ENCODE data around the gene ULBP1. TPM values are rescaled to one million over a fixed set of nuclear protein-coding genes. Genes with fewer than 3 reads are reported as not detected.
"Not testable (repeated sequence)": the region's sequence is repeated elsewhere in the genome, so short reads cannot be mapped to it uniquely, and the experiment has no call there.

Gene ULBP1
- total RNA-seq, 4 donors from 2014 or later: not detected

- intact Hi-C loops (cut with DNase I; ENCODE audit: low total_unique reads) (no loop called here), in situ Hi-C loops (cut with MboI; ENCODE audit: low pct_ligation_motif_present in 1 of 4, low pct_unique_long_range_greater_than_20kb in 1 of 4, low sequenced_read_pairs in 3 of 4) (loop anchor here in 2 of 4 donors (25.0 kb wide), 1 partner anchor 164 kb away; no protein-coding TSS in a partner anchor)
- Histone ChIP-seq H3K9me3 (no peaks in the 10 kb centered on the region), H3K4me3 (no peak overlapping the region), H3K27me3 (peaks cover 87% of the 10 kb centered on the region), H3K27ac (no peak overlapping the region), H3K36me3 (no peaks in the 10 kb centered on the region), H3K4me1 (peaks cover 3 to 15% (median 8%) of the 10 kb centered on the region in 4 donors)
- DNase-seq: no peak
- TF ChIP-seq POLR2AphosphoS5 (IDR thresholded peaks at IDR 0.05): no peak
- TF ChIP-seq POLR2A (IDR thresholded peaks at IDR 0.05): no peak
- TF ChIP-seq, protein P1, sequence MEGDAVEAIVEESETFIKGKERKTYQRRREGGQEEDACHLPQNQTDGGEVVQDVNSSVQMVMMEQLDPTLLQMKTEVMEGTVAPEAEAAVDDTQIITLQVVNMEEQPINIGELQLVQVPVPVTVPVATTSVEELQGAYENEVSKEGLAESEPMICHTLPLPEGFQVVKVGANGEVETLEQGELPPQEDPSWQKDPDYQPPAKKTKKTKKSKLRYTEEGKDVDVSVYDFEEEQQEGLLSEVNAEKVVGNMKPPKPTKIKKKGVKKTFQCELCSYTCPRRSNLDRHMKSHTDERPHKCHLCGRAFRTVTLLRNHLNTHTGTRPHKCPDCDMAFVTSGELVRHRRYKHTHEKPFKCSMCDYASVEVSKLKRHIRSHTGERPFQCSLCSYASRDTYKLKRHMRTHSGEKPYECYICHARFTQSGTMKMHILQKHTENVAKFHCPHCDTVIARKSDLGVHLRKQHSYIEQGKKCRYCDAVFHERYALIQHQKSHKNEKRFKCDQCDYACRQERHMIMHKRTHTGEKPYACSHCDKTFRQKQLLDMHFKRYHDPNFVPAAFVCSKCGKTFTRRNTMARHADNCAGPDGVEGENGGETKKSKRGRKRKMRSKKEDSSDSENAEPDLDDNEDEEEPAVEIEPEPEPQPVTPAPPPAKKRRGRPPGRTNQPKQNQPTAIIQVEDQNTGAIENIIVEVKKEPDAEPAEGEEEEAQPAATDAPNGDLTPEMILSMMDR (IDR thresholded peaks at IDR 0.05): no peak
- no peak for TF ChIP-seq EP300 (IDR thresholded peaks at IDR 0.05; ENCODE audit: low read depth)
- 59 to 67% methylated on average over 3 of the region's 3 CpGs for WGBS, 2 donors (ENCODE audit: low coverage in 1 of 2)
These were observed 37.7 kb downstream of the ULBP1 start for GRCh38 chr6:150001295-150002008.

DNA sequence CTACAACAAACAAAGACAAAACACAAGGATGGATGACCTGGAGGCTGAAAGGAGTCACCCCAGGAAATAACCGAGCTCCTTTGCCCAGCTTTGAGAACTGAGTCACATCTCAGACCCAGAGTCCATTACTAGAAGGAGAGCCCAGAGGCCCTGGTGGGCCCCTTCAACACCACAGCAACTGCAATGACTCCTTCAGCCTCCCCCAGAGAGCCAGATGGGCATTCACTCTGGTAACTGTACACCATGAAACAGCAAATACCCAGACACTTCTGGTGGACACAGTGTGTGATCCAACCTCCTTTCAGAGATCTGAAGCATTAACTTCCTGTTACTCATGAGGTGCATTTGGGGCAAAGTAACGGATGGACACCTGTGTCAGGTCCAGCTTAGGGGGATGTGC lies 39.0 kb downstream of the ULBP1 start:
- Histone ChIP-seq H3K9me3 (no peaks in the 10 kb centered on the region), H3K27me3 (peaks cover 86% of the 10 kb centered on the region), H3K36me3 (no peaks in the 10 kb centered on the region), H3K4me1 (peaks cover 3 to 15% (median 8%) of the 10 kb centered on the region in 4 donors), H3K4me3 (no peak overlapping the region), H3K27ac (no peak overlapping the region)
- TF ChIP-seq, protein P1 (IDR thresholded peaks at IDR 0.05): no peak
- TF ChIP-seq POLR2A (IDR thresholded peaks at IDR 0.05): no peak
- TF ChIP-seq EP300 (IDR thresholded peaks at IDR 0.05; ENCODE audit: low read depth): no peak
- TF ChIP-seq POLR2AphosphoS5 (IDR thresholded peaks at IDR 0.05): no peak
- WGBS, 2 donors (ENCODE audit: low coverage in 1 of 2): 77 to 89% methylated on average over 1 to 2 of the region's 2 CpGs
- in situ Hi-C loops (cut with MboI; ENCODE audit: low pct_ligation_motif_present in 1 of 4, low pct_unique_long_range_greater_than_20kb in 1 of 4, low sequenced_read_pairs in 3 of 4): loop anchor here in 2 of 4 donors (25.0 kb wide), 1 partner anchor 165 kb away; no protein-coding TSS in a partner anchor
- intact Hi-C loops (cut with DNase I; ENCODE audit: low total_unique reads): no loop called here
- DNase-seq: no peak

- Histone ChIP-seq H3K4me1 (peaks cover 3 to 15% (median 8%) of the 10 kb centered on the region in 4 donors), H3K27me3 (peaks cover 88% of the 10 kb centered on the region)
- in situ Hi-C loops (cut with MboI; ENCODE audit: low pct_ligation_motif_present in 1 of 4, low pct_unique_long_range_greater_than_20kb in 1 of 4, low sequenced_read_pairs in 3 of 4): loop anchor here in 2 of 4 donors (25.0 kb wide), 1 partner anchor 166 kb away; no protein-coding TSS in a partner anchor
- H3K27ac ChIP-seq; H3K4me3 ChIP-seq; H3K36me3 ChIP-seq; intact Hi-C loops (cut with DNase I; ENCODE audit: low total_unique reads); H3K9me3 ChIP-seq; DNase-seq: not testable (repeated sequence)
- WGBS, 2 donors (ENCODE audit: low coverage in 1 of 2): 100% methylated on average over 3 of the region's 3 CpGs; no CpG with 5 or more reads in 1 of the 2 donors
These were observed 39.9 kb downstream of the ULBP1 start for GRCh38 chr6:150003599-150003998.

DNA sequence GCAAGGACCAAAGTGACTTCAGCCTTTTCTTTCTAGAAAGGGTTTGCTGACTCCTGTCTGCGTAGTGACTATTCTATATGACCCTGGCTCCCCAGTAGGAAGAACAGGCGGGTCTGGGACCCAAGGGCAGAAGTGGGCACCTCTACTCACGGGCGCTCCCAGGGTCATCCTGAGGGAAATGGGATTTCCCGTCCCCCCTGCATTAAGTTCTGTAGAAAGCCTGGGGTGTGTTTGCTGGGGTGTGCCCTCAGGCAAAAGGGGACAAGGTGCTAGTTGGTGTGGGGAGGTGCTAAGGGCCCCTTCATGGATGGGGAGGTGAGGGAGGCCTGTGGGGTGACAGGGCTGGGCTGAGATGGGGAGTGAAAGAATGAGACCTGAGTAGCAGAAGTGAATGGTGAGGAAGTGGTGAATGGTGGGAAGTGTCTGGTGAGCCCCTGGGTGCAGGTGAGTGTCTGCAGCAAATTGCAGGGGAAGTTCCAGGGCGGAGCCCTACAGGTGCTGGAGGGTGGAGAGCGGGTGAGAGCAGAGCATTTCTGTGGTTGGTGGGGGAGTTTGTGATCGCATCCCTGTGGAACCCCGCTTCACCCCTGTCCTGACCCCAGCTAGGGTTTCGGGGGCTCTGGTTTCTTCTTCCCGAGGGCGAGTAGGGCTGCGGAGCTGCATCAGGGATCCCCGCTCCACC lies 40.5 kb downstream of the ULBP1 start:
- in situ Hi-C loops (cut with MboI; ENCODE audit: low pct_ligation_motif_present in 1 of 4, low pct_unique_long_range_greater_than_20kb in 1 of 4, low sequenced_read_pairs in 3 of 4): loop anchor here in 2 of 4 donors (25.0 kb wide), 1 partner anchor 167 kb away; no protein-coding TSS in a partner anchor
- 20 to 35% methylated on average over 1 to 14 of the region's 14 CpGs for WGBS, 2 donors (ENCODE audit: low coverage in 1 of 2)

More for the DNA sequence above, 40.5 kb downstream of the ULBP1 start:
- TF ChIP-seq POLR2AphosphoS5 (IDR thresholded peaks at IDR 0.05) (no peak), POLR2A (IDR thresholded peaks at IDR 0.05) (no peak), EP300 (IDR thresholded peaks at IDR 0.05; ENCODE audit: low read depth) (no peak)
- TF ChIP-seq, protein P1 (IDR thresholded peaks at IDR 0.05): no peak
- intact Hi-C loops (cut with DNase I; ENCODE audit: low total_unique reads): no loop called here
- Histone ChIP-seq H3K27ac (no peak overlapping the region), H3K36me3 (no peaks in the 10 kb centered on the region), H3K4me1 (peaks cover 3 to 15% (median 8%) of the 10 kb centered on the region in 4 donors), H3K27me3 (peaks cover 89% of the 10 kb centered on the region), H3K9me3 (no peaks in the 10 kb centered on the region), H3K4me3 (peak overlapping the region in 3 of 4 donors; percentile 43 to 62 (median 50))
- no peak for DNase-seq

Measured in transverse colon (tissue), 4 donors.